ENCODE data around the gene SLC41A3. TPM values are rescaled to one million over a fixed set of nuclear protein-coding genes. Genes with fewer than 3 reads are reported as not detected.

Gene SLC41A3
- total RNA-seq, 1 donor from 2014 or later: 31.6 TPM

DNA sequence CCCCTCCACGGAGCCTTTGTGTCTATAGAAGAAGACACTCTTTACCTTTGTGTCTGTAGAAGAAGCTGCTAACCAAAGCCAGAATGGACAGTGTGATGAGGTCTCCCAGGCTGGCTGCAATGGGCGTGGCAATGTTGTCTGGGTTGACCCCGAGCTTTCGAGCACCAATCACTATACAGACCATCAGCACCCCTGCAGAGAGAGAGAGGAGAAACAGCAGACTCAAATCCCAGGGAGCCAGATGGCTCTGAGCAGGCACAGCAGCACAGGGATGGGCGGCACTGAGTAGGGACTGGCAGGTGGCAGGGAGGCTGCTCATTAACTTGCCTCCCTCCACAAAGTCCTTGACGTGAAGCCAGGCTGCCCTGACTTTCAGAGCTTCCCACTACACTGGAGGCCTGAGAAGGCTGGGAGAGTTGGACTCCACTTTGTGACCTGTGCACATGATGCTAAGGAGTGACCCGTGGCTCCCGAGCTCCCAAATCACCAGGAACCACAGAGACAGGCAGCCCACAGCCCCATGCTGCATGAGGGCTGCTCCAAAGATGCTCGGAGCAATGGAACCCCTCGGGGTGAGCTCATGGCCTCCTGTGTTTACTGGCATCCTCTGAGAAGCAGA lies 61.1 kb downstream of the SLC41A3 start:
- no peak overlapping the region for H3K27ac Mint-ChIP-seq (ENCODE audit: unreplicated experiment)
- peaks cover 2% of the 10 kb centered on the region for H3K27me3 Mint-ChIP-seq (ENCODE audit: low read depth, unreplicated experiment)
- Histone ChIP-seq H3K4me3 (ENCODE audit: insufficient read depth, low read depth, low read length) (no peak overlapping the region), H3K36me3 (ENCODE audit: insufficient read depth, low read length) (no peaks in the 10 kb centered on the region), H3K27ac (ENCODE audit: low read depth, low read length) (no peak overlapping the region), H3K79me2 (ENCODE audit: insufficient read depth, low read length) (no peaks in the 10 kb centered on the region), H3K4me2 (ENCODE audit: low read length) (no peak overlapping the region), H4K20me1 (ENCODE audit: insufficient read depth, low read length) (no peaks in the 10 kb centered on the region), H3K9me3 (ENCODE audit: insufficient read depth, low read depth, low read length) (peaks cover 1% of the 10 kb centered on the region), H3K27me3 (ENCODE audit: insufficient read depth, low read length) (no peaks in the 10 kb centered on the region), H2AFZ (ENCODE audit: low read depth, low read length) (no peak overlapping the region), H3K9ac (ENCODE audit: low read length) (no peak overlapping the region), H3K4me1 (ENCODE audit: insufficient read depth, low read length) (no peaks in the 10 kb centered on the region)
- H3K4me1 Mint-ChIP-seq (ENCODE audit: low read depth, unreplicated experiment): no peaks in the 10 kb centered on the region
- no peak for FAIRE-seq
- peaks cover 6% of the 10 kb centered on the region for H3K9me3 Mint-ChIP-seq (ENCODE audit: unreplicated experiment)
- DNase-seq (ENCODE audit: low read depth): no peak
- H3K36me3 Mint-ChIP-seq (ENCODE audit: low read depth, unreplicated experiment): peaks cover 41% of the 10 kb centered on the region
- TF ChIP-seq EZH2 (IDR thresholded peaks at IDR 0.05; ENCODE audit: insufficient read depth, low read length) (no peak), CTCF (IDR thresholded peaks at IDR 0.05; ENCODE audit: insufficient read depth, low read depth, low read length) (no peak)
- H3K4me3 Mint-ChIP-seq (ENCODE audit: unreplicated experiment): no peak overlapping the region

DNA sequence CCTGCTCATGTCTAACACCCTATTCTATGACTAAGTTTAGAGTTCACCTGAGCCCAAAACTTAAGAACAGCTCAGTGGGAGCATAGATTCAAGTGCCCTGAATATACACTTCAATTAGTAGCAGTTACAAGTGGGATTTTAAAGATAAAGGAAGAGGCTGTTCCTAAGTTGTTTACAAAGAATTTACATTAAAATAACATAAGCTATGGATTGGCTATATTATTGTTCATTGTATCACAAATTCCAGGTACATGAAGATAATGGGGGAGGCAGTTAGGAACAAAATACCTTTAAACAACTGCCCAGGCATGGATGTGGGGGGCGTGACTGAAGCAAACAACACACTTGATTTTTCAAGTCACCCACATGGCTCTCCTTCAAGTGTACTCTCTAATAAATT lies 62.2 kb downstream of the SLC41A3 start:
- Histone ChIP-seq H3K9me3 (ENCODE audit: insufficient read depth, low read depth, low read length) (no peaks in the 10 kb centered on the region), H2AFZ (ENCODE audit: low read depth, low read length) (no peak overlapping the region), H3K27me3 (ENCODE audit: insufficient read depth, low read length) (no peaks in the 10 kb centered on the region), H3K27ac (ENCODE audit: low read depth, low read length) (no peak overlapping the region), H3K79me2 (ENCODE audit: insufficient read depth, low read length) (no peaks in the 10 kb centered on the region), H3K4me2 (ENCODE audit: low read length) (no peak overlapping the region), H3K9ac (ENCODE audit: low read length) (no peak overlapping the region), H4K20me1 (ENCODE audit: insufficient read depth, low read length) (no peaks in the 10 kb centered on the region), H3K4me1 (ENCODE audit: insufficient read depth, low read length) (no peaks in the 10 kb centered on the region), H3K4me3 (ENCODE audit: insufficient read depth, low read depth, low read length) (no peak overlapping the region), H3K36me3 (ENCODE audit: insufficient read depth, low read length) (no peaks in the 10 kb centered on the region)
- H3K27me3 Mint-ChIP-seq (ENCODE audit: low read depth, unreplicated experiment): peaks cover 2% of the 10 kb centered on the region
- no peak for DNase-seq (ENCODE audit: low read depth)
- TF ChIP-seq EZH2 (IDR thresholded peaks at IDR 0.05; ENCODE audit: insufficient read depth, low read length) (no peak), CTCF (IDR thresholded peaks at IDR 0.05; ENCODE audit: insufficient read depth, low read depth, low read length) (no peak)
- no peak for FAIRE-seq
- no peaks in the 10 kb centered on the region for H3K4me1 Mint-ChIP-seq (ENCODE audit: low read depth, unreplicated experiment)
- peaks cover 33% of the 10 kb centered on the region for H3K36me3 Mint-ChIP-seq (ENCODE audit: low read depth, unreplicated experiment)
- H3K9me3 Mint-ChIP-seq (ENCODE audit: unreplicated experiment): peaks cover 3% of the 10 kb centered on the region
- no peak overlapping the region for H3K4me3 Mint-ChIP-seq (ENCODE audit: unreplicated experiment)
- H3K27ac Mint-ChIP-seq (ENCODE audit: unreplicated experiment): no peak overlapping the region

DNA sequence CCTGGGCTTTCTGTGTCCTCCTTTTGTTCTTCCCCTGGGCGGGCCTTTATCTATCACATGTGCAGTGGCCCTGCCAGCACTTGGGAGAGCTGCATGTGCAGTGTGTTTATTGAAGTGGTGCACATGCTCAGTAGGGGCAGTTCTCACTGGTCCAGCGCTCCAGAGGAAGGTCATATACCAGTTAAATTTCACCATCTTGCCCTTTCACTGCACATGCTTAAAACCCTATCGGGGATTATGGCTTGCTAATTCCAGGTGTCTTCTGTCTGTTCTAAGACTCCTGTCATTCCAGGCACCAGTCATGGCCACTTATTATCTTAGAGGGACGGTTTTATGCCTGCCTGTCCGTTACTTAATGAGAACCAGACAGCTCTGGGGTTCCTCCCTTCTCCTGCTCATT lies 62.7 kb downstream of the SLC41A3 start:
- no peaks in the 10 kb centered on the region for H4K20me1 ChIP-seq (ENCODE audit: insufficient read depth, low read length)
- FAIRE-seq (no peak), DNase-seq (ENCODE audit: low read depth) (no peak)
- no peaks in the 10 kb centered on the region for H3K79me2 ChIP-seq (ENCODE audit: insufficient read depth, low read length)
- no peaks in the 10 kb centered on the region for H3K27me3 ChIP-seq (ENCODE audit: insufficient read depth, low read length)
- no peak overlapping the region for H3K4me2 ChIP-seq (ENCODE audit: low read length)
- no peak for TF ChIP-seq EZH2 (IDR thresholded peaks at IDR 0.05; ENCODE audit: insufficient read depth, low read length)
- TF ChIP-seq CTCF (IDR thresholded peaks at IDR 0.05; ENCODE audit: insufficient read depth, low read depth, low read length): no peak
- Mint-ChIP-seq H3K4me1 (ENCODE audit: low read depth, unreplicated experiment) (no peaks in the 10 kb centered on the region), H3K9me3 (ENCODE audit: unreplicated experiment) (peaks cover 3% of the 10 kb centered on the region), H3K27ac (ENCODE audit: unreplicated experiment) (no peak overlapping the region), H3K36me3 (ENCODE audit: low read depth, unreplicated experiment) (peaks cover 28% of the 10 kb centered on the region), H3K4me3 (ENCODE audit: unreplicated experiment) (no peak overlapping the region), H3K27me3 (ENCODE audit: low read depth, unreplicated experiment) (peaks cover 2% of the 10 kb centered on the region)
- no peaks in the 10 kb centered on the region for H3K4me1 ChIP-seq (ENCODE audit: insufficient read depth, low read length)
- no peak overlapping the region for H2AFZ ChIP-seq (ENCODE audit: low read depth, low read length)
- no peak overlapping the region for H3K9ac ChIP-seq (ENCODE audit: low read length)
- no peak overlapping the region for H3K27ac ChIP-seq (ENCODE audit: low read depth, low read length)
- H3K4me3 ChIP-seq (ENCODE audit: insufficient read depth, low read depth, low read length): no peak overlapping the region
- H3K9me3 ChIP-seq (ENCODE audit: insufficient read depth, low read depth, low read length): no peaks in the 10 kb centered on the region
- H3K36me3 ChIP-seq (ENCODE audit: insufficient read depth, low read length): no peaks in the 10 kb centered on the region
